Stomach (tissue), 9 donors: ENCODE data around the gene TFF3. TPM values are rescaled to one million over a fixed set of nuclear protein-coding genes. Genes with fewer than 3 reads are reported as not detected.

ENCODE experiments used
- DNase-seq, 2 donors: peaks; one replicate each; pipeline versions ENCODE4 v3.0.0 to v3.0.0-alpha.2; 2013 to 2019
- H3K27ac ChIP-seq, 5 donors: fragments of 200-600 bp in 4 of 5; sonication (generic) in 4 of 5; one replicate each; pipeline ENCODE4 v1.5.1; 2013 to 2019; ENCODE audit warnings: mild to moderate bottlenecking in 1 of 5, moderate library complexity in 1 of 5
- H3K27me3 ChIP-seq, 3 donors: fragments of 200-600 bp; sonication (generic); one replicate each; pipeline ENCODE4 v1.5.1; 2017 to 2019; ENCODE audit warnings: mixed run types in 1 of 3
- H3K36me3 ChIP-seq, 4 donors: fragments of 200-600 bp; sonication (generic); 1 replicate in 3 of 4; 2 replicates in 1 of 4; pipeline ENCODE4 v1.5.1; 2016 to 2019
- H3K4me1 ChIP-seq, 4 donors: fragments of 200-600 bp; sonication (generic); one replicate each; pipeline ENCODE4 v1.5.1; 2016 to 2019
- H3K4me3 ChIP-seq, 4 donors: fragments of 200-600 bp; sonication (generic) in 3 of 4; one replicate each; pipeline ENCODE4 v1.5.1; 2016 to 2019; ENCODE audit warnings: mild to moderate bottlenecking in 1 of 4
- H3K9me3 ChIP-seq, 4 donors: fragments of 200-600 bp; sonication (generic); one replicate each; pipeline ENCODE4 v1.5.1; 2016 to 2019
- EP300 ChIP-seq: sonication (generic); formaldehyde crosslinking; IDR thresholded peaks from one replicate; pipeline ENCODE4 v1.6.1; 2017; ENCODE audit warnings: antibody characterized with exemption
- POLR2A ChIP-seq, 4 donors: fragments of 450-650 bp; IDR thresholded peaks; one replicate each; pipeline ENCODE4 v1.6.1; 2016; ENCODE audit warnings: antibody characterized with exemption in 4 of 4, control low read depth in 2 of 4, mild to moderate bottlenecking in 1 of 4, moderate library complexity in 1 of 4
- POLR2AphosphoS5 ChIP-seq, 3 donors: sonication (generic); formaldehyde crosslinking; IDR thresholded peaks; one replicate each; pipeline ENCODE4 v1.6.1; 2016; ENCODE audit warnings: antibody characterized with exemption in 3 of 3
- WGBS, 5 donors: extraction: QIAGEN DNeasy Blood & Tissue Kit in 3 of 5; methylation state at CpG; one replicate each; pipeline versions ENCODE4 v1.1.5 to v1.1.7; 2013 to 2018; 5-methylcytosine and 5-hydroxymethylcytosine counted together
- intact Hi-C: fragments of 100-400 bp; cut with DNase I; formaldehyde crosslinking; loops from one replicate; pipeline ENCODE4 v1.15.1; 2023; ENCODE audit warnings: low total_unique reads
- polyA plus RNA-seq, 3 donors: library from polyadenylated mRNA; stranded (reverse); fragments of 200-250 nt; gene quantifications; one replicate each; pipeline ENCODE4 v1.2.3, GENCODE V29; 2013
- total RNA-seq, 5 donors: library from RNA; depleted of rRNA; stranded (reverse); fragments of >200 nt; gene quantifications; one replicate each; pipeline versions ENCODE4 v1.1.0 to v1.2.3, GENCODE V29; 2014 to 2016
- TF ChIP-seq, protein P1 (sequence below), 7 experiments: fragments of 450-650 bp in 4 of 7; fragments of 200-600 bp in 3 of 7; sonication (generic) in 3 of 7; IDR thresholded peaks; one replicate each; pipeline ENCODE4 v1.5.1; 2016 to 2019; ENCODE audit warnings: antibody characterized with exemption in 7 of 7, control low read depth in 2 of 7, mild to moderate bottlenecking in 1 of 7
- donor health status: healthy with polysubstance abuse.
- donor health status: Bipolar disorder and iron deficiency.
- donor health status: healthy.

TFF3 gene
- total and polyA plus RNA-seq, 8 donors, result 2.0 to 488 (median 27.3) TPM

GRCh38 chr21:42312626-42313104 lies 2.5 kb downstream of the TFF3 start:
- H3K27me3 ChIP-seq, result peaks cover 0 to 42% (median 10%) of the 10 kb centered on the region in 3 donors
- TF ChIP-seq POLR2A (IDR thresholded peaks at IDR 0.05) (no peak), EP300 (no peak), POLR2AphosphoS5 (IDR thresholded peaks at IDR 0.05) (no peak)
- TF ChIP-seq, protein P1, sequence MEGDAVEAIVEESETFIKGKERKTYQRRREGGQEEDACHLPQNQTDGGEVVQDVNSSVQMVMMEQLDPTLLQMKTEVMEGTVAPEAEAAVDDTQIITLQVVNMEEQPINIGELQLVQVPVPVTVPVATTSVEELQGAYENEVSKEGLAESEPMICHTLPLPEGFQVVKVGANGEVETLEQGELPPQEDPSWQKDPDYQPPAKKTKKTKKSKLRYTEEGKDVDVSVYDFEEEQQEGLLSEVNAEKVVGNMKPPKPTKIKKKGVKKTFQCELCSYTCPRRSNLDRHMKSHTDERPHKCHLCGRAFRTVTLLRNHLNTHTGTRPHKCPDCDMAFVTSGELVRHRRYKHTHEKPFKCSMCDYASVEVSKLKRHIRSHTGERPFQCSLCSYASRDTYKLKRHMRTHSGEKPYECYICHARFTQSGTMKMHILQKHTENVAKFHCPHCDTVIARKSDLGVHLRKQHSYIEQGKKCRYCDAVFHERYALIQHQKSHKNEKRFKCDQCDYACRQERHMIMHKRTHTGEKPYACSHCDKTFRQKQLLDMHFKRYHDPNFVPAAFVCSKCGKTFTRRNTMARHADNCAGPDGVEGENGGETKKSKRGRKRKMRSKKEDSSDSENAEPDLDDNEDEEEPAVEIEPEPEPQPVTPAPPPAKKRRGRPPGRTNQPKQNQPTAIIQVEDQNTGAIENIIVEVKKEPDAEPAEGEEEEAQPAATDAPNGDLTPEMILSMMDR (IDR thresholded peaks at IDR 0.05), result no peak
- H3K4me3 ChIP-seq, result no peak overlapping the region
- peaks cover 17 to 46% (median 36%) of the 10 kb centered on the region in 4 donors for H3K4me1 ChIP-seq
- H3K36me3 ChIP-seq, result no peaks in the 10 kb centered on the region
- no peak overlapping the region for H3K27ac ChIP-seq
- no peaks in the 10 kb centered on the region for H3K9me3 ChIP-seq
- WGBS, 5 donors, result 72 to 81% (median 74%) methylated on average over 8 to 16 of the region's 16 CpGs
- DNase-seq, result no peak
- intact Hi-C loops, result no loop called here

DNA sequence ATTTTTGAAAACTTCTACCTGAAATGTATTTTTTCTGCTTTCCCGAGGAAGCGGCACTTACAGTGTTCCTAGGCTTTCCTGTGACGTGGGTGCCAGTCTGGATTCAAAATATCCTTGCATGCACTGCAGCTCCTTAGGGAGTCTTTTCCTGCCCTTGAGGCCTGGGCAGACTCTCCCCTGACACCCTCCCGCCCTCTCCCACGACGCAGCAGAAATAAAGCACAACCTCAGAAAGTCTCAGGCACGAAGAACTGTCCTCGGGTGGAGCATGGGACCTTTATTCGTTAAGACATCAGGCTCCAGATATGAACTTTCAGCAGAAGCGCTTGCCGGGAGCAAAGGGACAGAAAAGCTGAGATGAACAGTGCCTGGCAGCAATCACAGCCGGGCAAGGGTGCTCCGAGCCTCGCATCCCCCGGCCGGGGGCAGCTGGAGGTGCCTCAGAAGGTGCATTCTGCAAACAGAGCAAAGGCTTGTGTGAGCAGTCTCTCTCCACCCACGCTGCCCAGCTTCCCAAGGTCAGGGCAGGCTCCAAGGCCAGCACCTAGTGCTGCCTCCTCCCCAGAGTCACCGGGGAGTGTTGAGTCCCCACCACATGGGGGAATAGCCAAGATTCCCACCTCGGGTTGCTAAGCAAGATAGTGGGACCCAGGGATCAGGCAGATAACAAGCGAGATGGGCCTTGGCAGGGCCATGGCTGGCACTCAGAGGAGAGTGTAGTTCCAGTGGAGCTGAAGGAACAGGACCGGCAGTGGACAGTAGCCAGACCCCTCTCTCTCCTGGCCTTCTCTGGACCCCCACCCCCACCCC lies 3.2 kb downstream of the TFF3 start:
- Histone ChIP-seq H3K27me3 (peaks cover 0 to 48% (median 10%) of the 10 kb centered on the region in 3 donors), H3K36me3 (no peaks in the 10 kb centered on the region), H3K4me3 (no peak overlapping the region), H3K9me3 (no peaks in the 10 kb centered on the region), H3K4me1 (peaks cover 17 to 46% (median 36%) of the 10 kb centered on the region in 4 donors), H3K27ac (no peak overlapping the region)
- 72 to 79% (median 78%) methylated on average over 20 to 21 of the region's 21 CpGs for WGBS, 5 donors
- DNase-seq, result no peak
- intact Hi-C loops, result no loop called here
- TF ChIP-seq POLR2AphosphoS5 (IDR thresholded peaks at IDR 0.05), result no peak
- TF ChIP-seq EP300, result no peak
- no peak for TF ChIP-seq POLR2A (IDR thresholded peaks at IDR 0.05)
- TF ChIP-seq, protein P1 (IDR thresholded peaks at IDR 0.05), result no peak

GRCh38 chr21:42311160-42311559 lies 4.0 kb downstream of the TFF3 start:
- TF ChIP-seq POLR2AphosphoS5 (IDR thresholded peaks at IDR 0.05) (no peak), POLR2A (IDR thresholded peaks at IDR 0.05) (no peak), EP300 (no peak)
- TF ChIP-seq, protein P1 (IDR thresholded peaks at IDR 0.05), result no peak
- H3K27ac ChIP-seq, result no peak overlapping the region
- no peak for DNase-seq
- H3K36me3 ChIP-seq, result no peaks in the 10 kb centered on the region
- peaks cover 0 to 56% (median 10%) of the 10 kb centered on the region in 3 donors for H3K27me3 ChIP-seq
- no peak overlapping the region for H3K4me3 ChIP-seq
- no peaks in the 10 kb centered on the region for H3K9me3 ChIP-seq
- intact Hi-C loops, result no loop called here
- 90 to 95% (median 94%) methylated on average over 14 of the region's 14 CpGs for WGBS, 5 donors
- peaks cover 17 to 46% (median 36%) of the 10 kb centered on the region in 4 donors for H3K4me1 ChIP-seq

GRCh38 chr21:42310411-42311001 lies 4.7 kb downstream of the TFF3 start:
- Histone ChIP-seq H3K27me3 (peaks cover 0 to 62% (median 10%) of the 10 kb centered on the region in 3 donors), H3K4me3 (no peak overlapping the region), H3K36me3 (no peaks in the 10 kb centered on the region), H3K4me1 (peaks cover 15 to 44% (median 34%) of the 10 kb centered on the region in 4 donors), H3K27ac (no peak overlapping the region), H3K9me3 (no peaks in the 10 kb centered on the region)
- TF ChIP-seq, protein P1 (IDR thresholded peaks at IDR 0.05), result no peak
- TF ChIP-seq POLR2A (IDR thresholded peaks at IDR 0.05) (no peak), EP300 (no peak), POLR2AphosphoS5 (IDR thresholded peaks at IDR 0.05) (no peak)
- intact Hi-C loops, result no loop called here
- no peak for DNase-seq
- WGBS, 5 donors, result 74 to 79% (median 78%) methylated on average over 9 to 12 of the region's 12 CpGs
